NCI-H345 treated with DMSO at 0.1 percent for 48 hours (cell line): ENCODE results near the gene PPA1.
"Not testable (repeated sequence)": the region's sequence is repeated elsewhere in the genome, so short reads cannot be mapped to it uniquely, and the experiment has no call there.

ENCODE experiments used
- DNase-seq: peaks from one replicate; lab custom pipeline; 2025; ENCODE audit not compliant: unreplicated experiment; lab: John Stamatoyannopoulos, UW

The PPA1 gene

GRCh38 chr10:70255329-70256299 lies 22.4 kb upstream of the PPA1 start:
- no peak for DNase-seq

- DNase-seq: no peak
Measured at GRCh38 chr10:70254778-70255328, 21.6 kb upstream of the PPA1 start.

DNA sequence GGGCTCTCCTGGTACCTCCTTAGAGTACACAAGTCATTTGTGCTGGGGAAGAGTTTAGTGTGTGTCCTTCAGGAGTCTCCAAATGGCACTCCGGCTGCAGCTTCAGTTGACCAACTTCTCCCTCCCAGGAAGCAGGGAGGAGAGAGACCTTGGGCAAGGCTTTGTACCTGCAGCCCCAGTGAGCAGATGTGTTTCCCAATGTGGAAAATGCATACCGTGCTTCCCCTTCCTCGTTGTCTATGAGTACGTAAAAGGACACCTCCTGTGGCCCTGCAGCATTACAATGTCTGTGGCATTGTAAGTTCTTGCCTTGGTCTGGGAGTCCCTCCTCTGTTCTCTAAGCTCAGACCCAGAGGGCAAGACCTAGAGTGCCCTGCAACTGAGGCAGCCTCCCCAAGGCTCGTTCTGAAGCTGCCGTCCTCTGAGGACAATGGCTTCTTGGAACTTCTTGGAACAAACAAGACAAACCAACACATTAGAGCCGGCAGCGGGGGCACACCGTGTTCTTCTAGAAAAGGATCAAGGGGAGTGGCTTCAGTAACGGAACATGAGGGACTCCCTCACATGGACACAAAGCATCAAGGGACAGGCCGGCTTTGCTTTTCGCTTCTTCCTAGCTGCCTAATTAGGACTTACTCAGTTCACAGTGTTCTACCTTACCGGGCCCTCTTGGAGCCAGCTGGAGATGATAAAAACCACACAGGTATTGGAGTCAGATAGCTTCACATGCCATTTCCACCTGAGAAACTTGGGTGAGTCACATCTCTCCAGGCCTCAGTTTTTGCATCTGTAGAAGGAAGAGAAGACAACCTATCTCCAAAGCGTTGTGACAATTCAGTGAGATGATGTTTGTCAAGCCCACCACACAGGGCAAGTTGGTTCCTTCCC lies 20.9 kb upstream of the PPA1 start:
- no peak for DNase-seq

GRCh38 chr10:70250961-70251680 lies 17.9 kb upstream of the PPA1 start:
- no peak for DNase-seq

GRCh38 chr10:70247360-70247759 lies 14.1 kb upstream of the PPA1 start:
- DNase-seq: no peak

DNA sequence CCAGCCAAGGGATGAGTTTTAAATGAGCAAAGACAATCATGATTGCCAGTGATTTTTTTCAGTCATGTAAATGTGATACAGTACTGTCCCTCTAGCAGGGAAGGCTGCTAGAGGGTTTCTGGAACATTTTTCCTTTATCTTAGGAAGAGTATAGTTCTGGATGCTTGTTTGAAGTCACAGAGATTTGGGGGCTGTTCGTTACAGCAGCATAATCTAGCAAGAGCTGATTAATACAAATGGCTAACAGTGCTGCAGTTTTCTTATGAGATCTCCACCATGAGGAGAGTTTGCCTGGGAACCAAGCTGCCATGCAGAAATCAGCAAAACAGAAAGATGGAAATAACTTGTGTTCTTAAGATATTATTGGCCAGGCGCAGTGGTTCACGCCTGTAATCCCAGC lies 7.9 kb upstream of the PPA1 start:
- DNase-seq: no peak

GRCh38 chr10:70239986-70240385 lies 6.8 kb upstream of the PPA1 start:
- DNase-seq: not testable (repeated sequence)

DNA sequence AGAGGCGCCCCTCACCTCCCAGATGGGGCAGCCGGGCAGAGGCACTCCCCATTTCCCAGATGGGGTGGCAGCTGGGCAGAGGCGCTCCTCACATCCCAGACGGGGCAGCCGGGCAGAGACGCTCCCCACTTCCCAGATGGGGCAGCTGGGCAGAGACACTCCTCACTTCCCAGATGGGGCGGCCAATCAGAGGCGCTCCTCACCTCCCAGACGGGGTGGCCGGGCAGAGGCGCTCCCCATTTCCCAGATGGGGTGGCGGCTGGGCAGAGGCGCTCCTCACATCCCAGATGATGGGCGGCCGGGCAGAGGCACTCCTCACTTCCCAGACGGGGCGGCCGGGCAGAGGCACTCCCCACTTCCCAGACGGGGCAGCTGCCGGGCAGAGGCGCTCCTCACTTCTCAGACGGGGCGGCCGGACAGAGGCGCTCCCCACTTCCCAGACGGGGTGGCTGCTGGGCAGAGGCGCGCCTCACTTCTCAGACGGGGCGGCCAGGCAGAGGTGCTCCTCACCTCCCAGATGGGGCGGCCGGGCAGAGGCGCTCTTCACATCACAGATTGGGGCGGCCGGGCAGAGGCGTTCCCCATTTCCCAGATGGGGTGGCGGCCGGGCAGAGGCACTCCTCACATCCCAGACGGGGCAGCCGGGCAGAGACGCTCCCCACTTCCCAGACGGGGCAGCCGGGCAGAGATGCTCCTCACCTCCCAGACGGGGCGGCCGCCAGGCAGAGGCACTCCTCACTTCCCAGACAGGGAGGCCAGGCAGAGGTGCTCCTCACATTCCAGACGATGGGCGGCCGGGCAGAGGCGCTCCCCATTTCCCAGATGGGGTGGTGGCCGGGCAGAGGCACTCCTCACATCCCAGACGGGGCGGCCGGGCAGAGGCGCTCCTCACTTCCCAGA lies 6.1 kb upstream of the PPA1 start:
- DNase-seq: not testable (repeated sequence)

GRCh38 chr10:70237958-70238536 lies 4.8 kb upstream of the PPA1 start:
- not testable (repeated sequence) for DNase-seq

- DNase-seq: no peak
Measured at GRCh38 chr10:70234668-70235447, 1.6 kb upstream of the PPA1 start.

- DNase-seq: no peak
Measured at GRCh38 chr10:70233939-70234300, 691 bp upstream of the PPA1 start.

DNA sequence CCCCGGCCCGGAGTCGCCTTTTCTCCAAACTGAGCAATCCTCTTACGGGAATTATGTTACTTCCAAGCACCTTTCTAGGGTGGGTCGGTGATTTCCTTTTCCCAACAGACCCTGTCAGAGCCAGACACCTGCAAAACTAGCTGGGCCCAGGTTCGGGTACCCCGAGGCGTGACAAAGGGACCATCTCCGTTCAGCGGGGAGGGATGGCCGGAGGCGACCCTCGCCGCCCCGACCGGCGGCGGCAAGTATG lies 445 bp downstream of the PPA1 start:
- DNase-seq: no peak

- no peak for DNase-seq
Measured at GRCh38 chr10:70232155-70232858, 922 bp downstream of the PPA1 start.

GRCh38 chr10:70228491-70228890 lies 4.7 kb downstream of the PPA1 start:
- no peak for DNase-seq

DNA sequence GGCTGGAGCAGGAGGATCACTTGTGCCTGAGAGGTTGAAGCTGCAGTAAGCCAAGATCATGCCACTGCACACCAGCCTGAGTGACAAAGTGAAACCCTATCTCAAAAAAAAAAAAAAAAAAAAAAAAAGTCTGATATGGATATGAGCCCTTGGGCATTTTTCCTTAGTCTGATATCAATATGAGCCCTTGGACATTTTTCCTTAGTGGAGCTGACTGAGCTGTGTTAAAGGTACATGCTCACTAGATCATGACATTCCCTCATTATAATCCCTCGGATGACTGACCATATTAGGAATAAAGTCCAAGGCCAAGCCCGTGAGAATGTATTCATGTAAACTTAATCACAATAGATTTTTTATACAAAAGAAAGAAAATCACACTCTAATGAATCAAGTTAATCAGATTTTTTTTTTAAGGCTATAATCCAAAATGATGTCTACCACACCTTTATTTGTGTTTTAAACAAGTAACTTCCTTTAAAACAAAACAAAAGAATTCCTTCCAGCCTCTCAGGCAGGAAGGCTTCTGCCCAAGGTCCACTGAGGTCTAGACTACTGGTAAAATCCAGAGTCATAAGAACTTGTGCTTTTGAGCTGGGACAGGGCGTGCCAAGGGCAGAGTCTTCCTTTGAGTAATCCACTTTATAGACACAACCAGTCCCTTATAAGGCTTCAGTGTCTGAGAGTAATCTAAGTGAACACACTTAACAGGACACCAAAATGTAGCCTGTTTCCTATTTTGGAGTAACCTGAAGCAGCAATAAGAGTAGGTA lies 5.5 kb downstream of the PPA1 start:
- no peak for DNase-seq

- DNase-seq: no peak
Measured at GRCh38 chr10:70223728-70224127, 9.5 kb downstream of the PPA1 start.

DNA sequence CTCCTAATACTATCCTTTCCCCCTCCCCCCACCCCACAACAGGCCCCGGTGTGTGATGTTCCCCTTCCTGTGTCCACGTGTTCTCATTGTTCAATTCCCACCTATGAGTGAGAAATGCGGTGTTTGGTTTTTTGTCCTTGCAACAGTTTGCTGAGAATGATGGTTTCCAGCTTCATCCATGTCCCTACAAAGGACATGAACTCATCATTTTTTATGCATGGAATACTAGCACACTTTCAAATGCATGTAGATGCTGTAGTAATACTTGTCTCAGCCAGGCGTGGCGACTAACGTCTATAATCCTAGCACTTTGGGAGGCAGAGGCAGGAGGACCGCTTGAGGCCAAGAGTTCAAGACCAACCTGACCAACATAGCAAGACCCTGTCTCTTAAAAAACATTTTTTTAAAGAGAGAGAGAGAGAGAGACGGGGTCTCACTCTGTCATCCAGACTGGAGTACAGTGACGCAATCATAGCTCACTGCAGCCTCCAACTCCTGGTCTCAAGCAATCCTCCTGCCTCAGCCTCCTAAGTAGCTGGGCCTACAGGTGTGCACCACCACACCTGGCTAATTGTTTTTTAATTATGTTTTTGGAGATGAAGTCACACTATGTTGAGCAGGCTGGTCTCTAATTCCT lies 10.3 kb downstream of the PPA1 start:
- not testable (repeated sequence) for DNase-seq
